ENCODE results near the gene TUBB8.
"Not testable (repeated sequence)": the region's sequence is repeated elsewhere in the genome, so short reads cannot be mapped to it uniquely, and the experiment has no call there.

GRCh38 chr10:68156-68555, 19.1 kb upstream of the TUBB8 start:
- TF ChIP-seq CTCF, POLR2A (IDR thresholded peaks at IDR 0.05): not testable (repeated sequence)
